ENCODE results near the gene KIF27.

KIF27 gene

GRCh38 chr9:83800236-83801033 lies 120.8 kb downstream of the KIF27 start:
- no peak overlapping the region for H3K4me3 ChIP-seq (ENCODE audit: low read depth, low read length)
- TF ChIP-seq CTCF (IDR thresholded peaks at IDR 0.05; ENCODE audit: borderline replicate concordance, insufficient read depth, low read depth, low read length): no peak

- H3K4me3 ChIP-seq (ENCODE audit: low read depth, low read length): no peak overlapping the region
- TF ChIP-seq CTCF (IDR thresholded peaks at IDR 0.05; ENCODE audit: borderline replicate concordance, insufficient read depth, low read depth, low read length): no peak
Observed at GRCh38 chr9:83794051-83794450, 127.2 kb downstream of the KIF27 start.

- no peak for TF ChIP-seq CTCF (IDR thresholded peaks at IDR 0.05; ENCODE audit: borderline replicate concordance, insufficient read depth, low read depth, low read length)
- H3K4me3 ChIP-seq (ENCODE audit: low read depth, low read length): no peak overlapping the region
Observed at GRCh38 chr9:83792746-83793145, 128.5 kb downstream of the KIF27 start.
